Measurements from ENCODE around the gene ATF3.

Gene ATF3

DNA sequence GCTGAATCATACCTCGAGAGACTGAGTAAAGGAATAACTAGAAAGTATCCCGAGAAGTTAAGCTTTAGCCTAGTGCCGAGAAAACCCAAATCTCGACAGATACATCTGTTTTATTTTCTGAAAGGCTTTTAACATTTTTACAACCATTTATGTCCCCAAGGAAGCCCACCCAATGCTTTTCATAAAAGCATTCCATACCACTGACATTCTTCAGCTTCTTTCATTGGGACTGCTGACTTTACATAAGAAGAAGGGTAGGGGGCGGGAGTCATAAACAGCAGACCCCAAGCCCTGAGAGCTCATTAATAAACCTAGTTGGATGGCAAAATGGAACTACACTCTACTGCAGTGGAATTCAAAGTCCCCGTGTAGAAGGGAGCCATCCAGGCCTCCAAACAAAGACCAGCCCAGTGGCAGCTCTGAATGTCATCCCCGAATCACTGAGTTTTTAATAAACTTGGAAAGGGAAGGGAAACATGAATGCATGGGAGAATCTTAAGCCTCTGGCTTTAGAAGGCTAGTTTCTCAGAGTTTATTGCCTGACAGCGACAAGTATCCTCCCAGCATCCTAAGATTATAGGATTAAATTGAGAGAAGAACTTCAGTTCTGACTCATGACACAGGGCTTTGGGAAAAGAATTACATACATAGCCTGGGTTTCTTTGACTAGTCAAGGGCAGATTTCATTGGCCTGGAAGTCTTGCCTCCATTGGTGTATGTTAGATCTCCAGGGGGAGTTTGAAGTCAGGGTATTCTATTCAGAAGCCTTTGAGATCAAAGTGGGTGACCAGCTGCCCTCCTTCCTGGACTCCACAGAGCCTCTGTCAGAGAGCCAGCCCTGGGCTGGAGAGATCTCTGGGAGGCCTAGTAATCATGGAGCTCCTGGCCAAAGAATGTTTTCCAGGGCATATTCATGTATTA is 3.7 kb downstream of the ATF3 start:
- Histone ChIP-seq H3K27me3 (ENCODE audit: control insufficient read depth, insufficient read depth, low read length) (peaks cover 30% of the 10 kb centered on the region), H3K4me1 (ENCODE audit: control insufficient read depth, insufficient read depth, low read length) (peaks cover 16% of the 10 kb centered on the region), H3K36me3 (ENCODE audit: insufficient read depth, low read length) (no peaks in the 10 kb centered on the region), H3K4me3 (ENCODE audit: low read length) (no peak overlapping the region), H3K9ac (ENCODE audit: low read depth, low read length) (no peak overlapping the region), H3K9me3 (replicated peaks; ENCODE audit: low read length) (no peaks in the 10 kb centered on the region), H3K4me2 (ENCODE audit: low read length) (no peak overlapping the region)

- Histone ChIP-seq H3K4me1 (ENCODE audit: control insufficient read depth, insufficient read depth, low read length) (peaks cover 7% of the 10 kb centered on the region), H3K36me3 (ENCODE audit: insufficient read depth, low read length) (no peaks in the 10 kb centered on the region), H3K9me3 (replicated peaks; ENCODE audit: low read length) (no peaks in the 10 kb centered on the region), H3K27me3 (ENCODE audit: control insufficient read depth, insufficient read depth, low read length) (peaks cover 22% of the 10 kb centered on the region), H3K4me3 (ENCODE audit: low read length) (no peak overlapping the region), H3K9ac (ENCODE audit: low read depth, low read length) (no peak overlapping the region), H3K4me2 (ENCODE audit: low read length) (no peak overlapping the region)
Measured at GRCh38 chr1:212613440-212614335, 5.1 kb downstream of the ATF3 start.

DNA sequence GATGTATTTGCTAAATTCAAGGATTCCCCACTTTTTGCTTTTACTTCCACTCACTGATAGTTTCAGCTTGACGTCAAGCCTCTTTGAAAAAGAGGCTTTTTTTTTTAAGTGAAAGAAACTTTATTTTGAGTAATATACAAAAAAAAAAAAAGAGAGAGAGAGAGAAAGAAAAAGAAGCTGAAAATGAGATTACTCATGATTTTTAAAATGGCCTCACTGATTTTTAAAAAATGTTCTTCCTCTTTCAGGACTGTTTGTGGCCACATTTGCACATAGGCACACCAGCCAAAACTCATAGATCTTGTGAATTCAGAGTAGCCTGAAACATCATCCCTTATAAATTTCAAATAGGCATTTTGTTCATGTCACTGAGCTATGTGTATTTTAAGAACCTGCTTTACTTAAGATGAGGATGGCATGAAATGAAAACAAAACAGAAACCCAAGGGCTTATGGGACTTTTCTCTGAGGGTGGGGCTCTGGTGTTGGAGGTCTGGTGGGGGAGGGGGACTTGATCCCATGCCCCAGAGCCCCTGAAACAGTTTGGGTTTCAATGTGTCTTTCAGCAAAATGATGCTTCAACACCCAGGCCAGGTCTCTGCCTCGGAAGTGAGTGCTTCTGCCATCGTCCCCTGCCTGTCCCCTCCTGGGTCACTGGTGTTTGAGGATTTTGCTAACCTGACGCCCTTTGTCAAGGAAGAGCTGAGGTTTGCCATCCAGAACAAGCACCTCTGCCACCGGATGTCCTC is 6.1 kb downstream of the ATF3 start:
- Histone ChIP-seq H3K36me3 (ENCODE audit: insufficient read depth, low read length) (no peaks in the 10 kb centered on the region), H3K9me3 (replicated peaks; ENCODE audit: low read length) (no peaks in the 10 kb centered on the region), H3K27me3 (ENCODE audit: control insufficient read depth, insufficient read depth, low read length) (peaks cover 20% of the 10 kb centered on the region), H3K9ac (ENCODE audit: low read depth, low read length) (no peak overlapping the region), H3K4me1 (ENCODE audit: control insufficient read depth, insufficient read depth, low read length) (peaks cover 3% of the 10 kb centered on the region), H3K4me2 (ENCODE audit: low read length) (no peak overlapping the region), H3K4me3 (ENCODE audit: low read length) (no peak overlapping the region)

- Histone ChIP-seq H3K9ac (ENCODE audit: low read depth, low read length) (no peak overlapping the region), H3K36me3 (ENCODE audit: insufficient read depth, low read length) (no peaks in the 10 kb centered on the region), H3K27me3 (ENCODE audit: control insufficient read depth, insufficient read depth, low read length) (peaks cover 15% of the 10 kb centered on the region), H3K9me3 (replicated peaks; ENCODE audit: low read length) (no peaks in the 10 kb centered on the region), H3K4me3 (ENCODE audit: low read length) (no peak overlapping the region), H3K4me1 (ENCODE audit: control insufficient read depth, insufficient read depth, low read length) (no peaks in the 10 kb centered on the region), H3K4me2 (ENCODE audit: low read length) (no peak overlapping the region)
Measured at GRCh38 chr1:212615201-212615470, 6.6 kb downstream of the ATF3 start.

DNA sequence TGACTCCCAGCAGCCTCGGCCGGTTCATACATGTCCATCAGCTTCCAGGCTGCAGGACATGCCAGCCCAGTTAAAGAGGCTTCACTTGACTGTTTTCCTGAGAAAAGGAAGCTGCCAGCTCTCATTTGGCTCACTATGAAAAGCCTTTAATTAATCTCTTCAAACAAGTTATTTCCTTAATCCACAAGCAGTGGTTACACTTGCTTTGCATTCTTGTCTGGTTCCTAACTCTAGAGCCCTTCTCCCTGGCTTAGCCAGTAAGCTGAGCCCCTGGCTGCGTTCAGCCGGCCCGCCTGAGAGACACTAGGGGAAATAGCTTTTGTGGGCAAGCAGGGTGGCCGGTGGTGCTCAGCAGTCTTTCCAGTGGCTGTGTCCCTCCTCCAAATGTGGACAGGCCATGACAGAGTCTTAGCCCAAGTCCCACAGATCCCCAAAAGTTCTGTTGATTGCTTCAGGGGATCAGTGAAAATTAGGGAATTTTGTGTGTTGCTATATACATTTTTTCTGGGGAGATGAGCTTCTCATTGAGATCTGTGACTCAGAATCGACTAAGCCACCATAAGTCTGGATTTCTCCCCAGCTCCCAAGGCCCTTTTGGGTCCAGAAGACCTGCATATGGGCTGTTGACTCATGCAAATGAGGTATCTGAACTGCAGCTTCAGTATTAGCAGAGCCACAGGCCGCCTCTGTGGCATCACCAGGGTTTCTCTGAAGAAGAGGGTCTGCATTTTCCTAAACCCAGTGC is 10.1 kb downstream of the ATF3 start:
- Histone ChIP-seq H3K4me3 (ENCODE audit: low read length) (no peak overlapping the region), H3K9me3 (replicated peaks; ENCODE audit: low read length) (no peaks in the 10 kb centered on the region), H3K36me3 (ENCODE audit: insufficient read depth, low read length) (no peaks in the 10 kb centered on the region), H3K4me2 (ENCODE audit: low read length) (no peak overlapping the region), H3K4me1 (ENCODE audit: control insufficient read depth, insufficient read depth, low read length) (no peaks in the 10 kb centered on the region), H3K27me3 (ENCODE audit: control insufficient read depth, insufficient read depth, low read length) (peaks cover 2% of the 10 kb centered on the region), H3K9ac (ENCODE audit: low read depth, low read length) (no peak overlapping the region)

DNA sequence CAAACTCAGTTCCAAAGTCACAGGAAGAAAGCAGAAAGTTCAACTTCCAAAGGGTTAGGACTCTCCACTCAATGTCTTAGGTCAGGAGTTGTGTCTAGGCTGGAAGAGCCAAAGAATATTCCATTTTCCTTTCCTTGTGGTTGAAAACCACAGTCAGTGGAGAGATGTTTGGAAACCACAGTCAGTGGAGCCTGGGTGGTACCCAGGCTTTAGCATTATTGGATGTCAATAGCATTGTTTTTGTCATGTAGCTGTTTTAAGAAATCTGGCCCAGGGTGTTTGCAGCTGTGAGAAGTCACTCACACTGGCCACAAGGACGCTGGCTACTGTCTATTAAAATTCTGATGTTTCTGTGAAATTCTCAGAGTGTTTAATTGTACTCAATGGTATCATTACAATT is 11.7 kb downstream of the ATF3 start:
- H3K4me3 ChIP-seq (ENCODE audit: low read length): no peak overlapping the region
- H3K4me2 ChIP-seq (ENCODE audit: low read length): no peak overlapping the region
- H3K36me3 ChIP-seq (ENCODE audit: insufficient read depth, low read length): no peaks in the 10 kb centered on the region
- no peak overlapping the region for H3K9ac ChIP-seq (ENCODE audit: low read depth, low read length)
- H3K9me3 ChIP-seq (replicated peaks; ENCODE audit: low read length): no peaks in the 10 kb centered on the region
- peaks cover 14% of the 10 kb centered on the region for H3K27me3 ChIP-seq (ENCODE audit: control insufficient read depth, insufficient read depth, low read length)
- no peaks in the 10 kb centered on the region for H3K4me1 ChIP-seq (ENCODE audit: control insufficient read depth, insufficient read depth, low read length)

GRCh38 chr1:212621043-212621948 is 12.7 kb downstream of the ATF3 start:
- no peak overlapping the region for H3K9ac ChIP-seq (ENCODE audit: low read depth, low read length)
- H3K4me1 ChIP-seq (ENCODE audit: control insufficient read depth, insufficient read depth, low read length): no peaks in the 10 kb centered on the region
- no peak overlapping the region for H3K4me3 ChIP-seq (ENCODE audit: low read length)
- peaks cover 24% of the 10 kb centered on the region for H3K27me3 ChIP-seq (ENCODE audit: control insufficient read depth, insufficient read depth, low read length)
- H3K9me3 ChIP-seq (replicated peaks; ENCODE audit: low read length): no peaks in the 10 kb centered on the region
- no peak overlapping the region for H3K4me2 ChIP-seq (ENCODE audit: low read length)
- H3K36me3 ChIP-seq (ENCODE audit: insufficient read depth, low read length): no peaks in the 10 kb centered on the region

DNA sequence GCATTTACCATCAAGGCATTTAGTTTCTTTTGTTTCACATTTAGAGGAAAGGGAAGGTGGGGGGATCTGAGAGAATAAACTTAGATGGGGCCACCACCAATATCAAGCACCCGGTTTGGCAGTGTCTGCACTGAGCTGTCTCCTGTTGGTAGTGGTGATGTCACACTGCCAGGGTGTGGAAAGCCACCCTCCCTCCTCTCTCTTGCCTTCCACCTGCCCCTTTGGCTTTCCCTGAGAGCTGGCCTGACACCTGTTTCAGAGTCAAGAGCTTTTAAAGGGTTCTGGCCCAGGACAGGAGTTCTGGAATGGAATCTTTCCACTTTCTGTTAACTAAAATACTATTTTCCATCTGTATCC is 13.4 kb downstream of the ATF3 start:
- no peak overlapping the region for H3K4me2 ChIP-seq (ENCODE audit: low read length)
- H3K36me3 ChIP-seq (ENCODE audit: insufficient read depth, low read length): no peaks in the 10 kb centered on the region
- no peaks in the 10 kb centered on the region for H3K9me3 ChIP-seq (replicated peaks; ENCODE audit: low read length)
- peaks cover 31% of the 10 kb centered on the region for H3K27me3 ChIP-seq (ENCODE audit: control insufficient read depth, insufficient read depth, low read length)
- H3K9ac ChIP-seq (ENCODE audit: low read depth, low read length): no peak overlapping the region
- no peaks in the 10 kb centered on the region for H3K4me1 ChIP-seq (ENCODE audit: control insufficient read depth, insufficient read depth, low read length)
- H3K4me3 ChIP-seq (ENCODE audit: low read length): no peak overlapping the region

- Histone ChIP-seq H3K4me2 (ENCODE audit: low read length) (no peak overlapping the region), H3K36me3 (ENCODE audit: insufficient read depth, low read length) (no peaks in the 10 kb centered on the region), H3K4me1 (ENCODE audit: control insufficient read depth, insufficient read depth, low read length) (no peaks in the 10 kb centered on the region), H3K9me3 (replicated peaks; ENCODE audit: low read length) (no peaks in the 10 kb centered on the region), H3K9ac (ENCODE audit: low read depth, low read length) (no peak overlapping the region), H3K27me3 (ENCODE audit: control insufficient read depth, insufficient read depth, low read length) (peaks cover 36% of the 10 kb centered on the region), H3K4me3 (ENCODE audit: low read length) (no peak overlapping the region)
Measured at GRCh38 chr1:212622467-212622866, 13.9 kb downstream of the ATF3 start.

DNA sequence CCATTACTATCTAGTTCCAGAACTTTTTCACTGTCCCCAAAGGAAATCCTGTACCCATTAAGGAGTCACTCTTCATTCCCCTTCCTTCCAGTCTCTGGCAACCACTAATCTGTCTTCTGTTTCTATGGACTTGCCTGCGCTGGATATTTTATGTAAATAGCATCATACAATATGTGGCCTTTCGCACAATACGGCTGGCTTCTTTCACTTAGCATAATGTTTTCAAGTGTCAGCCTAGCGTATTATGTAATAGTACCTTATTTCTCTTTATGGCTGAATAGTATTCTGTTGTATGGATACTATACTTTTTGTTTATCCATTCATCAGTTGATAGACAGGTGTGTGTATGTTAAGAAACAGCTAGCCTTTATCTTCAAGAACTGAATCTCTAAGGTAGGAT is 14.3 kb downstream of the ATF3 start:
- H3K4me1 ChIP-seq (ENCODE audit: control insufficient read depth, insufficient read depth, low read length): no peaks in the 10 kb centered on the region
- H3K4me3 ChIP-seq (ENCODE audit: low read length): no peak overlapping the region
- no peaks in the 10 kb centered on the region for H3K36me3 ChIP-seq (ENCODE audit: insufficient read depth, low read length)
- H3K4me2 ChIP-seq (ENCODE audit: low read length): no peak overlapping the region
- H3K27me3 ChIP-seq (ENCODE audit: control insufficient read depth, insufficient read depth, low read length): peaks cover 41% of the 10 kb centered on the region
- no peaks in the 10 kb centered on the region for H3K9me3 ChIP-seq (replicated peaks; ENCODE audit: low read length)
- no peak overlapping the region for H3K9ac ChIP-seq (ENCODE audit: low read depth, low read length)

Measured in skeletal muscle satellite cell (primary cell).